MCF 10A (cell line): ENCODE measurements around the gene SMIM41. TPM values are rescaled to one million over a fixed set of nuclear protein-coding genes. Genes with fewer than 3 reads are reported as not detected.

Experiments used
- BruUV-seq: library from RNA; stranded (reverse); fragments of 400-500 nt; replicated peaks from 2 replicates; lab custom pipeline; 2021; lab: Mats Ljungman, UMichigan
- CTCF ChIA-PET: fragments of 300-600 bp; sonication (Branson Sonifier 250); formaldehyde crosslinking; extraction: SDS; loops from one replicate; lab custom pipeline; 2021; ENCODE audit warnings: antibody characterized with exemption, inconsistent platforms; lab: Yijun Ruan, JAX
- POLR2A ChIA-PET: fragments of 300-600, 350-650 bp; sonication (Branson Sonifier 250); formaldehyde crosslinking; extraction: SDS; loops from one replicate; lab custom pipeline; 2020; ENCODE audit warnings: antibody characterized with exemption, inconsistent platforms; lab: Yijun Ruan, JAX
- DNase-seq: peaks from one replicate; pipeline ENCODE4 v3.0.0-alpha.2; 2018; ENCODE audit not compliant: unreplicated experiment
- H3K27ac Mint-ChIP-seq: one replicate; pipeline ENCODE4 v1.8.0; 2022; ENCODE audit warnings: mild to moderate bottlenecking, low read depth, mixed read lengths; ENCODE audit not compliant: unreplicated experiment
- H3K27me3 Mint-ChIP-seq: one replicate; pipeline ENCODE4 v1.8.0; 2022; ENCODE audit warnings: mixed read lengths; ENCODE audit not compliant: insufficient read depth, unreplicated experiment
- H3K36me3 Mint-ChIP-seq: one replicate; pipeline ENCODE4 v1.8.0; 2022; ENCODE audit warnings: mild to moderate bottlenecking, moderate library complexity, mixed read lengths; ENCODE audit not compliant: insufficient read depth, unreplicated experiment
- H3K4me1 Mint-ChIP-seq: one replicate; pipeline ENCODE4 v1.8.0; 2022; ENCODE audit warnings: mixed read lengths; ENCODE audit not compliant: insufficient read depth, unreplicated experiment
- H3K4me3 Mint-ChIP-seq: one replicate; pipeline ENCODE4 v1.8.0; 2022; ENCODE audit warnings: mild to moderate bottlenecking, moderate library complexity, mixed read lengths; ENCODE audit not compliant: unreplicated experiment
- H3K9me3 Mint-ChIP-seq: one replicate; pipeline ENCODE4 v1.8.0; 2022; ENCODE audit warnings: mixed read lengths; ENCODE audit not compliant: unreplicated experiment
- CTCF ChIP-seq: fragments of 200-600 bp; IDR thresholded peaks from one replicate; pipeline ENCODE4 v1.8.0; 2022; ENCODE audit warnings: antibody characterized with exemption, mild to moderate bottlenecking; ENCODE audit not compliant: unreplicated experiment
- intact Hi-C: fragments of 100-400 bp; cut with micrococcal nuclease; formaldehyde crosslinking; loops from 2 replicates; pipeline ENCODE4 v1.14.1; 2022
- total RNA-seq: library from RNA; stranded (reverse); gene quantifications from 2 replicates; pipeline ENCODE4 v1.2.3, GENCODE V29; 2022

The SMIM41 gene
- total RNA-seq, 1 experiment from 2014 or later = not detected

GRCh38 chr12:52057638-52058576 is 21.6 kb upstream of the SMIM41 start:
- no TSS peak for BruUV-seq
- no peak overlapping the region for H3K4me3 Mint-ChIP-seq
- no peak for TF ChIP-seq CTCF
- peaks cover 6% of the 10 kb centered on the region for H3K36me3 Mint-ChIP-seq
- DNase-seq = no peak
- no peaks in the 10 kb centered on the region for H3K9me3 Mint-ChIP-seq
- POLR2A ChIA-PET = no interaction called here
- no peaks in the 10 kb centered on the region for H3K4me1 Mint-ChIP-seq
- intact Hi-C loops = no loop called here
- CTCF ChIA-PET = interaction anchor here (0.6 to 32.1 kb wide), 3 partner anchors 25 to 1009 kb away, joined by 3 to 560 read pairs (median 9); no protein-coding TSS in a partner anchor
- no peaks in the 10 kb centered on the region for H3K27me3 Mint-ChIP-seq
- no peak overlapping the region for H3K27ac Mint-ChIP-seq

- POLR2A ChIA-PET = no interaction called here
- H3K27me3 Mint-ChIP-seq = no peaks in the 10 kb centered on the region
- DNase-seq = no peak
- intact Hi-C loops = no loop called here
- no peak for TF ChIP-seq CTCF
- H3K9me3 Mint-ChIP-seq = no peaks in the 10 kb centered on the region
- BruUV-seq = no TSS peak
- no peak overlapping the region for H3K27ac Mint-ChIP-seq
- CTCF ChIA-PET = interaction anchor here (0.5 to 32.1 kb wide), 4 partner anchors 12 to 96 kb away, joined by 3 to 560 read pairs (median 7); partner anchors contain the start of gene ATG101
- no peaks in the 10 kb centered on the region for H3K4me1 Mint-ChIP-seq
- peaks cover 6% of the 10 kb centered on the region for H3K36me3 Mint-ChIP-seq
- H3K4me3 Mint-ChIP-seq = no peak overlapping the region
Measured at GRCh38 chr12:52058631-52059361, 20.7 kb upstream of the SMIM41 start.

GRCh38 chr12:52059582-52060497 is 19.7 kb upstream of the SMIM41 start:
- no peaks in the 10 kb centered on the region for H3K4me1 Mint-ChIP-seq

More at GRCh38 chr12:52059582-52060497, 19.7 kb upstream of the SMIM41 start:
- no peak for DNase-seq
- TF ChIP-seq CTCF = no peak
- intact Hi-C loops = no loop called here
- Mint-ChIP-seq H3K27me3 (no peaks in the 10 kb centered on the region), H3K27ac (no peak overlapping the region), H3K9me3 (no peaks in the 10 kb centered on the region), H3K36me3 (peaks cover 6% of the 10 kb centered on the region), H3K4me3 (no peak overlapping the region)
- POLR2A ChIA-PET = no interaction called here
- CTCF ChIA-PET = interaction anchor here (1.1 to 32.1 kb wide), 4 partner anchors 9 to 35 kb away, joined by 4 to 560 read pairs (median 7); partner anchors contain the start of gene ATG101
- BruUV-seq = no TSS peak
